GM21576 (cell line): ENCODE measurements around the gene KCNK17.

Experiments used
- ATAC-seq: cut with Tn5 transposase; IDR thresholded peaks from one replicate; pipeline ENCODE4 v1.9.1; 2021; ENCODE audit warnings: mild to moderate bottlenecking, moderate library complexity; ENCODE audit not compliant: unreplicated experiment

The KCNK17 gene

DNA sequence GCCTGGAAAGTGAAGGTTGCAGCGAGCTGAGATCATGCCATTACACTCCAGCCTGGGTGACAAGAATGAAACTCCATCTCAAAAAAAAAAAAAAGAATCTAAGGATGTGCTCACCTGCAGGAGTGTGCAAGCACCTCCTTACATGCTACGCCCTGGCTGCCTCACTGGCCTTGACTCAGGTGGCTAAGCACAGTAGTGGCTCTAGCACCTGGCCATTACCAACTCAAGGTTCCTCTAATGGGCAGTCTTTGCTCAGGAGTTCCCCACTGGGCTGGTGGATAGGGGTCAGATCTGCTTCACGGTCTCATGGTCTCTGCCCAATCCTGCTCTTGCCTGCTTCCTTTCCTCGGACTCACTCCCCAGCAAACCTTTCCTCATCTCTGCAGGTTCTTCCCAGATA is 39.7 kb downstream of the KCNK17 start:
- no peak for ATAC-seq

- ATAC-seq = no peak
Observed at GRCh38 chr6:39273406-39273821, 40.8 kb downstream of the KCNK17 start.

GRCh38 chr6:39269961-39270360 is 44.3 kb downstream of the KCNK17 start:
- ATAC-seq = no peak

DNA sequence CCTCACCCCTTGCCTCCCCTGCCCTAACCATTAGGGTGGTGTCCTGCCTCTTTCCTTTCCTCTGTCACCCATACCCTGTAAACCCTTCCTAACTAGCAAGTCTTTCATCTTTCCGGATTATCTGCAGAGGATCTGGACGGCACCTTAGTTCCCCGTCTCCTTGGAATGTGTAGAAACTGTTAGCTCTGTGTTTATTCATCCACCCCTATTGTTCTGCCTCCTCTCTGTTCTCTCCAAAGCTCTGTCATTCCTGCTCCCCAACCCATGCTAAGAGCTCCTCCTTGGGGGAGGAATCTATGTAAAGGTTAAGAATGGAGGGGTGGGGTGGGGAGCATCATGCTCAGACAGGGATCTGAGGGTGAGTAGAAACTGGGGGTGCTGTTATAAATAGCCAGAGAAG is 45.5 kb downstream of the KCNK17 start:
- no peak for ATAC-seq

GRCh38 chr6:39268171-39268570 is 46.0 kb downstream of the KCNK17 start:
- no peak for ATAC-seq

DNA sequence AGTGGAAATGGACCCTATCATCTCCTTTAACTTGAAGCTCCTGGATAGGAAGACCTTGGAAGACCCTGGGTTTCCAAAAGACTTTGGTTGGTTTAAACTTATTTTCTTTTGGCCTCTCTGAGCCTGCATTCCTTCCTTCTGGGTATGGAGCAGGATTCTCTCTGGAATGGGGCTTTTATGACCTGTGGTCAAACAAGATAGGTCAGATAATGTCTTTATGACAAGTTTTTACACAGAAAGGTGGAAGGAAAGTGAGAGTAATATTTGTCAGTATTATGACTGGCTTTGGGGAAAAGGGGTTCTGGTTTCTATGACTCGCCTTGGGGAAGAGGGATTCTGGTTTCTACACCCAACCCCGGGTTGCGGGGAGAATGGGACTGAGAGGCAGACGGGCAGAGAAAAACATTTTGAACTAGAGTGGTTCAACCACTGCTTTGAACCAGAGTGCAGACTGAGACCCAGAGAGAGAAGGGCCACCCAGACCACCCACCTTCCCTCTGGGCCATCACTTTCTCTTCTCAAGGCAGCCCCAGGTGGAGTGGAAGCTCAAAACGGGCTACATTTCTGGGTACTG is 47.4 kb downstream of the KCNK17 start:
- no peak for ATAC-seq

DNA sequence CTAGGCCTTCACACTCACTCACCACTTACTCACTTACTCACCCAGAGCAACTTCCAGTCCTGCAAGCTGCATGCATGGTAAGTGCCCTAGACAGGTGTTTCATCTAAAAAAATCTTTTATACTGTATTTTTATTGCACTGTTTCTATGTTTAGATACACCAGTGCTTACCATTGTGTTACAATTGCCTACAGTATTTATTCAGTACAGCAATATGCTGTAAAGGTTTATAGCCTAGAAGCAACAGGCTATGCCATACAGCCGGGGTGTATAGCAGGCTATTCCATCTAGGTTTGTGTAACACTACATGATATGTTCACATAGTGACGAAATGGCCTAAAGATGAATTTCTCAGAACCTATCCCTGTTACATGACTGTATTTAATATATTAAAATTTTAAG is 47.8 kb downstream of the KCNK17 start:
- ATAC-seq = no peak

DNA sequence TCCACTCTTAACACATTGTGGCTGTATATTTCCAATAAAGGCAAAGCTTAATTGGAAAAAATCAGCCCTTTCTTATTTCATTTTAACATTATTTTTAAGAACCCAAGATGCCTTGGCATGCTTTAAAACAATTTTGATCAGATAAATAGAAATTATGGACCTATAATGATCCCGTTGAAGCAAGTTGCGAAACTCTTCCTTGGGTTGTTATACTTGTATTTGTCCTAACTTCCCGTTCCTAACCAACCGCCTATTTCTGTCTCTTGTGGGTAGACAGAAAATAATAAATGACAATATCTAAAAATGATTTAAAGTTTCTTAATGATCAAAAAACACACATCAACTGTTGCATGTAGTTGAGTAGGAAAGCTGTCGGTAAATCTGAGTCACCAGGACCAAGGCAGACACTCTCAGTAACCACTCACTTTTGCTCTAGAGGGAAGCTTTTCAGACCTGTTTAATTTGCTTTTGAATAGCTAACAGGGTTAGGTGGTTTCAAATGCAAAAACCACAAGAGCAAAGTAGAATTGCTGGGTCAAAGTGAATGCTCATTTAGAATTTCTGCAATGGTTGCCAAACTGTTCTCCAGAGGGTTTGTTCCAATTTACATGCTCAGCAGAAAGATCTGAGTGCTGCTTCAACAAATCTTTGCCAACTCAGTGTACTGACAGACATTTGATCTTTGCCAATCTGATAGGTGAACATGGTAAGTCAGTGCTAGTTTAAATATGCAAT is 50.7 kb downstream of the KCNK17 start:
- no peak for ATAC-seq

DNA sequence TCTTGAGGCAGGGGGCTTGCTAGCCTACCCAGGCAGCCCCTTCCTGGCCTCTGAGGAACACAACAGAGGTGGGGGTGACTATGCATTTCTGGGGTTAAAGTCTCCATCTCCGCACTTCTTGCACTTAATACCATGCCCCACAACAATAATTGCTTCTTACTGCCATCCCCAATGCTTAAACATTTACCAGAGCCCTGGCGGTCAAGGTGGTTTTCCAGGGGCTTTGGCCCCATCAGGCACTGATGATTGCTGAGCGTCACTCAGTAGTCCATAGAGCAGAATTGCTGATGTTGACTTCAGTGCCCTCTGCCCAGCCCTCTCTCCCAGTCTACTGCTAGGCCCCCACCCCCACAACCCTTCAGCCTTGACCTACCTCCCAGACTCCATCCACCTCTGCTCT is 52.5 kb downstream of the KCNK17 start:
- no peak for ATAC-seq

- ATAC-seq = no peak
Observed at GRCh38 chr6:39260953-39261352, 53.3 kb downstream of the KCNK17 start.

- no peak for ATAC-seq
Observed at GRCh38 chr6:39260456-39260855, 53.8 kb downstream of the KCNK17 start.

GRCh38 chr6:39256294-39256940 is 57.8 kb downstream of the KCNK17 start:
- no peak for ATAC-seq

DNA sequence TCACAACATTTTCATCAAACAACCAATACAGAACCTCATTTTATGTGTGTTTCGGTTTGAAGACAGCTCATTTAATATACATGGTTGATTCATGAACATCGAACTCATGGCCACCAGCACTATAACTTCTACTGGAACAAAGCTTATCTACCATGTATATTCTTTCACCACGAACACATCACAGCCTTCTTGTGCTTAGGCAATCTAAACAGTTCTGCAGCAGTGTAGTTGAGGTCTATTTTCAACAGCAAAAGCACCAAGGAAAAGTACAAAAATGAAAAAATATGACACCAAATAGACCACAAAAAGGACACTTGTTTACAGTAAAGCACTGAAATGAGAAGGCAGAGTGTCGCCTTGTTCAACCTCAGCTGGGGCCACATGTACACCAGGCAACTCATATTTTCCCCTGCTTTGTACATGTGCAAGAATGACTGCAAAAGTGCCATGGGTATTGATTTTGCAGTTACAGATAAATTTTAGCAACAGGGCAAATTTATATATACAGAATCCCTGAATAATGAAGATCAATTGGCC is 59.2 kb downstream of the KCNK17 start:
- ATAC-seq = no peak

DNA sequence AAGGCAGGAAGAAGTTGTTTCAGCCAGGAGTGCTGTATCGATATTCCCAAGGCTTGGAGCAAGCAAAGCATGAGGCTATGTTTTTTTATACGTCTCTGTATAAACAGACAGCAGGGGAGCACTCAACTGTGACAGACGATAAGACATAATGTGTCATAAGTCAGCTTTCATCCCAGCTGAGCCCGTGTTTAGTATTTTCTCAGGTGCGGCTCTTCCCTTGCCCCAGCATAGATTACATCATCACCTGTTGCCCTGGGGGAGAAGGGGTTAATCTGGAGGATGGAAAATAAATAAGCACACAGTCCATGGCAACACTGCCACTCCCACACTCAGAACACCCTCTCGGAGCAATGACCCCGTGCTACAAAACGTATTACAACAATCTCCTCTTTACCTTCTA is 62.8 kb downstream of the KCNK17 start:
- ATAC-seq = no peak

DNA sequence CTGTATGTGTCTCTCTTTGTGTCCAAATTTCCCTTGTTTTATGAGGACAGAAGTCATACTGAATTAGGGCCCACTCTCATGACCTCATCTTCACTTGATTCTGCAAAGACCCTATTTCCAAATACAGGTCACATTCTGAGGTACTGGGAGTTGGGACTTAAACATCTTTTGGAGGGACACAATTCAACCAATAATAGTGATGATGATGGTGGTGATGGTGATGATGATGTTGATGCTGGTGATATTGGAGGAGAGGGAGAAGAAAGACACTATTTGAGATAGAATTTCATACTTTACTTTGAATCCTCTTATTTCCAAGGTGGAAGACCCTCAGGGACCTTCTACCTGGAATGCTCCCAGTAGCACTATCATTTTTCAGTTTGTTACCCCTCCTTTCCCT is 63.7 kb downstream of the KCNK17 start:
- ATAC-seq = no peak

DNA sequence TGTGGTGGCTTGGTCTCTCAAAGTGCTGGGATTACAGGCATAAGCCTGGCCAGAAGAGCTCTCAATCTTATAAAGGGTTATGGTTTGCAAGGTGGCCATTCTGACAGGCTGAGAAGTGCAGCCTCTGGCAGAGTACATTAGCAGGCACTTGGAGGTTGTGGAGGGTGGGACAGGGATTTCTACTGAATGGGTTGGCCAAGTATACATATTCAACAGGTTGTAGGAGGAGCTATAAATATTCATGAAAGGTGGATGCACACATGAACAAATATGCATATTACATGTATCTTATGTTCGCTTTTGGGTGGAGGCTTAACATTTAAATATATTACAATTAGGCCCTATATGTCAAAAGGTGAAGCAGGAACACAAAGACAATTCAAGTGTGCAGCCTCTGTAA is 64.9 kb downstream of the KCNK17 start:
- no peak for ATAC-seq
